ENCODE measurements around the gene ADAMTS2.

The ADAMTS2 gene

GRCh38 chr5:179207920-179208705 lies 137.1 kb downstream of the ADAMTS2 start:
- TF ChIP-seq, protein P1, sequence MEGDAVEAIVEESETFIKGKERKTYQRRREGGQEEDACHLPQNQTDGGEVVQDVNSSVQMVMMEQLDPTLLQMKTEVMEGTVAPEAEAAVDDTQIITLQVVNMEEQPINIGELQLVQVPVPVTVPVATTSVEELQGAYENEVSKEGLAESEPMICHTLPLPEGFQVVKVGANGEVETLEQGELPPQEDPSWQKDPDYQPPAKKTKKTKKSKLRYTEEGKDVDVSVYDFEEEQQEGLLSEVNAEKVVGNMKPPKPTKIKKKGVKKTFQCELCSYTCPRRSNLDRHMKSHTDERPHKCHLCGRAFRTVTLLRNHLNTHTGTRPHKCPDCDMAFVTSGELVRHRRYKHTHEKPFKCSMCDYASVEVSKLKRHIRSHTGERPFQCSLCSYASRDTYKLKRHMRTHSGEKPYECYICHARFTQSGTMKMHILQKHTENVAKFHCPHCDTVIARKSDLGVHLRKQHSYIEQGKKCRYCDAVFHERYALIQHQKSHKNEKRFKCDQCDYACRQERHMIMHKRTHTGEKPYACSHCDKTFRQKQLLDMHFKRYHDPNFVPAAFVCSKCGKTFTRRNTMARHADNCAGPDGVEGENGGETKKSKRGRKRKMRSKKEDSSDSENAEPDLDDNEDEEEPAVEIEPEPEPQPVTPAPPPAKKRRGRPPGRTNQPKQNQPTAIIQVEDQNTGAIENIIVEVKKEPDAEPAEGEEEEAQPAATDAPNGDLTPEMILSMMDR (IDR thresholded peaks at IDR 0.05), result no peak

DNA sequence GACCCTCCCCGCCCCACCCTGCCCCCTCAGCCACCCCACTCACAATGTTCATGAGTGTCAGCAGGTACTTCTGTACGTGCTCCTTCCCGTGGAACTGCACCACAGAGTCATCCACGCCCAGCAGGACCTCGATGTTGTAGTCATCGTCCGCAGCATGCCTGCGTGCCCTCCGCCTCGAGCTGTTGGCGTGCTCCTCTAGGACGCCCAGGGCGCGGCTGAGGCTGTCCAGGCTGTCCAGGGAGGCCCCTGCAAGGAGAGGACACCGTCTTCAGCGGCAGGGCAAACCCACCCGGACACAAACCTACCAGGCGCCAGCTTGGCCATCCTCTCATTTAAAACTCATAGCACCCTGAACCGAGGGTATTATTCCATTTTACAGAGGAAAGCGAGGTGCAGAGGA lies 137.8 kb downstream of the ADAMTS2 start:
- TF ChIP-seq, protein P1 (IDR thresholded peaks at IDR 0.05), result no peak

GRCh38 chr5:179206366-179206765 lies 138.9 kb downstream of the ADAMTS2 start:
- TF ChIP-seq, protein P1 (IDR thresholded peaks at IDR 0.05), result no peak

GRCh38 chr5:179205277-179205676 lies 140.0 kb downstream of the ADAMTS2 start:
- TF ChIP-seq, protein P1 (IDR thresholded peaks at IDR 0.05), result no peak

DNA sequence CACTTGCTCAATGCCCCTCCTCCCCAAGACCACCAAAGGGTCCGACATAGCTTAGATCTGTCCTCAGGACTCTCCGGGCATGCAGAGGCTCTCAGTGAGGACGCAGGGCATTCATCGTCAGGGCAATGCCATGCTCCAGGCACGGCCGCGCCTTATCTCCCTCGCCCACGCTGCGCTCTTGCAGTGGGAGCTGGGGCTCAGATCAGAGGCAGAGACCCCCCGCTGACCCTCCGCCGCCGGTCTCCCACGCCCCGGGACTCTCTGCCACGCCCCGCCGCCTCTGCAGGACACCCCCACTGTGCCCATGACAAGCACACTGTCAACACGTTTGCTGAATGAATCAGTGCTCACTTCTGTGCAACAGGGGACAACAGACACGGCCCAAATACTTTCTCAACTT lies 140.7 kb downstream of the ADAMTS2 start:
- TF ChIP-seq, protein P1 (IDR thresholded peaks at IDR 0.05), result no peak

GRCh38 chr5:179203248-179203647 lies 142.0 kb downstream of the ADAMTS2 start:
- TF ChIP-seq, protein P1 (IDR thresholded peaks at IDR 0.05), result no peak

GRCh38 chr5:179201986-179202385 lies 143.3 kb downstream of the ADAMTS2 start:
- TF ChIP-seq, protein P1 (IDR thresholded peaks at IDR 0.05), result no peak

All from LNCAP (cell line).